ENCODE results near the gene ARHGEF6. TPM values are rescaled to one million over a fixed set of nuclear protein-coding genes. Genes with fewer than 3 reads are reported as not detected.

ARHGEF6 gene
- total RNA-seq, 1 donor from 2014 or later: 1.6 TPM

DNA sequence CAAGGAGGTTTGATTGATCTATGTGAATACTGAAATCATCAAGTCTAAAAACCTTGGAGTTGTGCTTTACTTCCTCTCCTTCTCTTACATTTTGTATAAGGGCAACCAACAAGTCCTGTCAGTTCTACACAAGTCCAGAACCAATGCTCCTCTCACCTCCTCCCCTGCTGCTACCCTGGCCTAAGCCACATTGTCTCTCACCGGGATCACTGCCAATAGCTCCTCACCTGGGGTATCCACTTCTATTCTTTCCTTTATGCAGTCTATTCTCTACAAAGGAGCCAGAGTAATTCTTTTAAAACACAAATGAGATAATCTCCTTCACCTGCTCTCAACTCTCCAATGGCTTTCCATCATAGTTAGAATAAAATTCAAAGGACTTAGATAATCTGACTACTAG lies 13.3 kb upstream of the ARHGEF6 start:
- no peaks in the 10 kb centered on the region for H3K27me3 ChIP-seq (ENCODE audit: control insufficient read depth, insufficient read depth, low read length)
- no peaks in the 10 kb centered on the region for H3K36me3 ChIP-seq (ENCODE audit: control insufficient read depth, insufficient read depth, low read length)
- TF ChIP-seq, protein P1, sequence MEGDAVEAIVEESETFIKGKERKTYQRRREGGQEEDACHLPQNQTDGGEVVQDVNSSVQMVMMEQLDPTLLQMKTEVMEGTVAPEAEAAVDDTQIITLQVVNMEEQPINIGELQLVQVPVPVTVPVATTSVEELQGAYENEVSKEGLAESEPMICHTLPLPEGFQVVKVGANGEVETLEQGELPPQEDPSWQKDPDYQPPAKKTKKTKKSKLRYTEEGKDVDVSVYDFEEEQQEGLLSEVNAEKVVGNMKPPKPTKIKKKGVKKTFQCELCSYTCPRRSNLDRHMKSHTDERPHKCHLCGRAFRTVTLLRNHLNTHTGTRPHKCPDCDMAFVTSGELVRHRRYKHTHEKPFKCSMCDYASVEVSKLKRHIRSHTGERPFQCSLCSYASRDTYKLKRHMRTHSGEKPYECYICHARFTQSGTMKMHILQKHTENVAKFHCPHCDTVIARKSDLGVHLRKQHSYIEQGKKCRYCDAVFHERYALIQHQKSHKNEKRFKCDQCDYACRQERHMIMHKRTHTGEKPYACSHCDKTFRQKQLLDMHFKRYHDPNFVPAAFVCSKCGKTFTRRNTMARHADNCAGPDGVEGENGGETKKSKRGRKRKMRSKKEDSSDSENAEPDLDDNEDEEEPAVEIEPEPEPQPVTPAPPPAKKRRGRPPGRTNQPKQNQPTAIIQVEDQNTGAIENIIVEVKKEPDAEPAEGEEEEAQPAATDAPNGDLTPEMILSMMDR (IDR thresholded peaks at IDR 0.05; ENCODE audit: insufficient read depth, low read length, poor library complexity, severe bottlenecking): no peak
- no peak overlapping the region for H3K4me3 ChIP-seq (ENCODE audit: low read depth, low read length)
- no peak for DNase-seq (ENCODE audit: low read depth)

DNA sequence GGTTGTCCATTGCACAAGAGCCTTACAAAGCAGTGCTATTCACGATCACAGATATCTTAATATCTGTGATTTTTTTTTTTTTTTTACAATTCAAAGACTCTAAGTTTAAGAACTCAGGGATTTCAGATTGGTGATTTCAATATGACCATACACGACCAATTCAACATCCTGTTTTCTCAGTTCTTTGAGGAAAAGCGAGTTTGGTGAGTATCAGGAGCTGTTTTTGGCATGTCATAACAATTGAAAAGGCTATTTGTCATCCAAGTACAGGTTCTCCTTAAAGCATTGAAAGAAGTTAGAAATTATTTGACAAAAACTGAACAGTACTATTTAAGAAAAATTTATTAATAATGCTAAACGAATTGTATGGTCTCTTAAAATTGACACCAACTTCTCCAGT lies 9.1 kb upstream of the ARHGEF6 start:
- no peak for DNase-seq (ENCODE audit: low read depth)
- Histone ChIP-seq H3K4me3 (ENCODE audit: low read depth, low read length) (no peak overlapping the region), H3K36me3 (ENCODE audit: control insufficient read depth, insufficient read depth, low read length) (no peaks in the 10 kb centered on the region), H3K27me3 (ENCODE audit: control insufficient read depth, insufficient read depth, low read length) (no peaks in the 10 kb centered on the region)
- TF ChIP-seq, protein P1 (IDR thresholded peaks at IDR 0.05; ENCODE audit: insufficient read depth, low read length, poor library complexity, severe bottlenecking): no peak

GRCh38 chrX:136784231-136784630 lies 3.5 kb upstream of the ARHGEF6 start:
- H3K4me3 ChIP-seq (ENCODE audit: low read depth, low read length): no peak overlapping the region
- H3K27me3 ChIP-seq (ENCODE audit: control insufficient read depth, insufficient read depth, low read length): no peaks in the 10 kb centered on the region
- DNase-seq (ENCODE audit: low read depth): no peak
- TF ChIP-seq, protein P1 (IDR thresholded peaks at IDR 0.05; ENCODE audit: insufficient read depth, low read length, poor library complexity, severe bottlenecking): no peak
- no peaks in the 10 kb centered on the region for H3K36me3 ChIP-seq (ENCODE audit: control insufficient read depth, insufficient read depth, low read length)

- H3K4me3 ChIP-seq (ENCODE audit: low read depth, low read length): no peak overlapping the region
- TF ChIP-seq, protein P1 (IDR thresholded peaks at IDR 0.05; ENCODE audit: insufficient read depth, low read length, poor library complexity, severe bottlenecking): no peak
- no peaks in the 10 kb centered on the region for H3K36me3 ChIP-seq (ENCODE audit: control insufficient read depth, insufficient read depth, low read length)
- no peak for DNase-seq (ENCODE audit: low read depth)
- no peaks in the 10 kb centered on the region for H3K27me3 ChIP-seq (ENCODE audit: control insufficient read depth, insufficient read depth, low read length)
Observed at GRCh38 chrX:136783159-136783558, 2.4 kb upstream of the ARHGEF6 start.

- no peak for DNase-seq (ENCODE audit: low read depth)
- Histone ChIP-seq H3K4me3 (ENCODE audit: low read depth, low read length) (no peak overlapping the region), H3K36me3 (ENCODE audit: control insufficient read depth, insufficient read depth, low read length) (no peaks in the 10 kb centered on the region), H3K27me3 (ENCODE audit: control insufficient read depth, insufficient read depth, low read length) (no peaks in the 10 kb centered on the region)
- TF ChIP-seq, protein P1 (IDR thresholded peaks at IDR 0.05; ENCODE audit: insufficient read depth, low read length, poor library complexity, severe bottlenecking): no peak
Observed at GRCh38 chrX:136781180-136781797, 557 bp upstream of the ARHGEF6 start.

GRCh38 chrX:136780241-136780640 lies 491 bp downstream of the ARHGEF6 start:
- Histone ChIP-seq H3K4me3 (ENCODE audit: low read depth, low read length) (no peak overlapping the region), H3K27me3 (ENCODE audit: control insufficient read depth, insufficient read depth, low read length) (no peaks in the 10 kb centered on the region)

More at GRCh38 chrX:136780241-136780640, 491 bp downstream of the ARHGEF6 start:
- no peak for DNase-seq (ENCODE audit: low read depth)
- no peaks in the 10 kb centered on the region for H3K36me3 ChIP-seq (ENCODE audit: control insufficient read depth, insufficient read depth, low read length)
- TF ChIP-seq, protein P1 (IDR thresholded peaks at IDR 0.05; ENCODE audit: insufficient read depth, low read length, poor library complexity, severe bottlenecking): no peak
